HepG2 (cell line): ENCODE measurements around the gene BICRAL. TPM values are rescaled to one million over a fixed set of nuclear protein-coding genes. Genes with fewer than 3 reads are reported as not detected.

Source experiments
- HNF4G ChIP-seq, 2 experiments: sonication (generic) in 1 of 2; formaldehyde crosslinking in 1 of 2; IDR thresholded peaks; 2 replicates each; pipeline versions ENCODE4 v1.4.0 to v1.6.1; 2011 to 2020; ENCODE audit warnings: borderline replicate concordance in 2 of 2, low read depth in 2 of 2, mild to moderate bottlenecking in 2 of 2, low read length in 1 of 2, missing genetic modification reagents in 1 of 2, moderate library complexity in 1 of 2
- KLF11 ChIP-seq: IDR thresholded peaks from 2 replicates; pipeline ENCODE4 v1.6.1; 2016; ENCODE audit warnings: missing compliant biosample characterization
- LCORL ChIP-seq, 2 experiments: fragments of 450-650 bp in 1 of 2; sonication (generic) in 1 of 2; formaldehyde crosslinking in 1 of 2; IDR thresholded peaks; 2 replicates each; pipeline versions ENCODE4 v1.5.0 to v1.6.1; 2017 to 2020; ENCODE audit warnings: antibody characterized with exemption in 1 of 2, missing genetic modification reagents in 1 of 2
- PHF20 ChIP-seq: sonication (generic); formaldehyde crosslinking; IDR thresholded peaks from 2 replicates; pipeline ENCODE4 v1.5.0; 2020; ENCODE audit warnings: mild to moderate bottlenecking, missing genetic modification reagents
- SYNCRIP ChIP-seq: fragments of 200-400 bp; formaldehyde crosslinking; IDR thresholded peaks from 2 replicates; pipeline ENCODE4 v1.6.1; 2018; ENCODE audit warnings: mild to moderate bottlenecking, low read depth, low read length; ENCODE audit not compliant: insufficient read depth
- ZBTB3 ChIP-seq: sonication (generic); formaldehyde crosslinking; IDR thresholded peaks from 2 replicates; pipeline ENCODE4 v1.4.0; 2020; ENCODE audit warnings: low read depth, mild to moderate bottlenecking, moderate library complexity, missing genetic modification reagents, borderline replicate concordance
- ZNF232 ChIP-seq: sonication (generic); formaldehyde crosslinking; IDR thresholded peaks from 2 replicates; pipeline ENCODE4 v1.4.0; 2020; ENCODE audit warnings: missing genetic modification reagents, borderline replicate concordance
- ZNF530 ChIP-seq: sonication (generic); formaldehyde crosslinking; IDR thresholded peaks from 2 replicates; pipeline ENCODE4 v1.5.0; 2020; ENCODE audit warnings: low read depth, mild to moderate bottlenecking, missing genetic modification reagents
- ZNF790 ChIP-seq: sonication (generic); formaldehyde crosslinking; IDR thresholded peaks from 2 replicates; pipeline ENCODE4 v1.8.0; 2022; ENCODE audit warnings: missing genetic modification reagents, mild to moderate bottlenecking, borderline replicate concordance
- polyA plus RNA-seq, 8 experiments: library from polyadenylated mRNA; depleted of rRNA in 3 of 8; stranded (reverse) in 7 of 8; unstranded in 1 of 8; fragments of >200 nt; fragmentation: Illumina TruSeq in 4 of 8; extraction: Trizol in 4 of 8; gene quantifications; 2 replicates each; pipeline versions ENCODE4 v1.2.1 to v1.2.3, GENCODE V29; 2011 to 2016; ENCODE audit warnings: low read depth in 4 of 8, missing spikeins in 1 of 8, mixed read lengths in 1 of 8; ENCODE audit not compliant: insufficient read depth in 1 of 8
- total RNA-seq, 5 experiments: library from RNA; depleted of rRNA; stranded (reverse); fragments of >200 nt; fragmentation: Illumina TruSeq; extraction: Trizol; gene quantifications; 2 replicates each; pipeline ENCODE4 v1.2.3, GENCODE V29; 2016; ENCODE audit warnings: low read depth in 1 of 5
- TF ChIP-seq, protein P1 (sequence below): sonication (generic); formaldehyde crosslinking; conservative IDR thresholded peaks from 2 replicates; pipeline ENCODE4 v1.8.1; 2023; ENCODE audit warnings: missing genetic modification reagents
- TF ChIP-seq, protein P2 (sequence below): sonication (generic); formaldehyde crosslinking; IDR thresholded peaks from 2 replicates; pipeline ENCODE4 v1.4.0; 2020; ENCODE audit warnings: missing genetic modification reagents, borderline replicate concordance
- TF ChIP-seq, protein P3 (sequence below): sonication (generic); formaldehyde crosslinking; IDR thresholded peaks from 2 replicates; pipeline ENCODE4 v1.8.1; 2023; ENCODE audit warnings: mild to moderate bottlenecking, missing genetic modification reagents, borderline replicate concordance
- TF ChIP-seq, protein P4 (sequence below), 2 experiments: sonication (generic) in 1 of 2; formaldehyde crosslinking in 1 of 2; IDR thresholded peaks; 2 replicates each; pipeline versions ENCODE4 v1.4.0 to v1.6.1; 2016 to 2020; ENCODE audit warnings: borderline replicate concordance in 1 of 2, low read depth in 1 of 2, mild to moderate bottlenecking in 1 of 2, missing genetic modification reagents in 1 of 2

The BICRAL gene
- total and polyA plus RNA-seq, 2 of the 13 experiments (the other 11 are each of a cell fraction or from before 2014, with no cell fraction given): 5.0 to 13.5 TPM

DNA sequence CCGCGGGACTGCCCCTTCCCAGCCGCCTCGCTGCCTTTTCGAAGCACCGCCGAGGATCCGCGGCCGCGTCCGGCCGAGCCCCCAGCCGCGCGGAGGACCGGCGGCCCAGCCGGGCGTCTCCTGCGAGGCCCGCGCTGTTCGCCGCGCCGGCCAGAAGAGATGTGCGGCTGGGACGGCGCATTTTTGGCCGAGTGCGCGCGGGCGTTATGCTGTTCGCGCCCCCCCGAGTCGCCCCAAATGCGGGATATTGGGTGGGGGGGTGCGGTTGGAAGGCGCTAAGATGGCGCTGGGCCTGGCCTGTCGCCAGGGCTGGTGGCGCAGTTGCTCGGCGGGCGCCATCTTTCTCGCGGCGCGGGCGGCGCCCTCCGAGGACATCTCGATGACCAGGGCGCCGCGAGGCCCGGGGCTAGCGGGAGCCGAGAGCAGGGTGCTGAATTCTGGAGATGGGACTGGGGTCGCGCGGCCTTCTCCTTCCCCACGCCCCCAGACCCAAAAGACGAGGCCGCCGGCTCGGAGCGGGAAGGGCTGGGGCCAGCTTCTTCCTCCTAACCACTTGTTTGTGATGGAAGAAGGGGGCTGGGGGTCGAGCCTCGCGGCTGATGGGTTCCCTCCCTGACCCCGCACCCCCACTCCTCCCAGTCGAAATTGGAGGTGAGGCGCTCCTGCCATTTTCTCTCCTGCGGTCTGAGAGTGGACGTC, 1.5 kb downstream of the BICRAL start (continued):
- TF ChIP-seq, protein P1, sequence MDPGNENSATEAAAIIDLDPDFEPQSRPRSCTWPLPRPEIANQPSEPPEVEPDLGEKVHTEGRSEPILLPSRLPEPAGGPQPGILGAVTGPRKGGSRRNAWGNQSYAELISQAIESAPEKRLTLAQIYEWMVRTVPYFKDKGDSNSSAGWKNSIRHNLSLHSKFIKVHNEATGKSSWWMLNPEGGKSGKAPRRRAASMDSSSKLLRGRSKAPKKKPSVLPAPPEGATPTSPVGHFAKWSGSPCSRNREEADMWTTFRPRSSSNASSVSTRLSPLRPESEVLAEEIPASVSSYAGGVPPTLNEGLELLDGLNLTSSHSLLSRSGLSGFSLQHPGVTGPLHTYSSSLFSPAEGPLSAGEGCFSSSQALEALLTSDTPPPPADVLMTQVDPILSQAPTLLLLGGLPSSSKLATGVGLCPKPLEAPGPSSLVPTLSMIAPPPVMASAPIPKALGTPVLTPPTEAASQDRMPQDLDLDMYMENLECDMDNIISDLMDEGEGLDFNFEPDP (CRISPR knock-in tag): no peak
- TF ChIP-seq ZBTB3 (CRISPR knock-in tag) (no peak), SYNCRIP (no peak), LCORL (IDR thresholded peaks at IDR 0.05) (no peak), LCORL (CRISPR knock-in tag; IDR thresholded peaks at IDR 0.05) (0 out of 2 replicates have a peak, but pooled peaks have one; percentile 55), KLF11 (CRISPR knock-in tag) (0 out of 2 replicates have a peak, but pooled peaks have one; percentile 46), HNF4G (IDR thresholded peaks at IDR 0.05; ENCODE audit: borderline replicate concordance, low read depth, low read length) (no peak), HNF4G (CRISPR knock-in tag; IDR thresholded peaks at IDR 0.05; ENCODE audit: borderline replicate concordance, low read depth) (no peak; the same call in 1 of the 2 replicates), ZNF790 (CRISPR knock-in tag) (peak; percentile 84; the same call in 1 of the 2 replicates), ZNF530 (no peak), PHF20 (CRISPR knock-in tag) (peak; percentile 10), ZNF232 (peak; percentile 77)
- TF ChIP-seq, protein P2, sequence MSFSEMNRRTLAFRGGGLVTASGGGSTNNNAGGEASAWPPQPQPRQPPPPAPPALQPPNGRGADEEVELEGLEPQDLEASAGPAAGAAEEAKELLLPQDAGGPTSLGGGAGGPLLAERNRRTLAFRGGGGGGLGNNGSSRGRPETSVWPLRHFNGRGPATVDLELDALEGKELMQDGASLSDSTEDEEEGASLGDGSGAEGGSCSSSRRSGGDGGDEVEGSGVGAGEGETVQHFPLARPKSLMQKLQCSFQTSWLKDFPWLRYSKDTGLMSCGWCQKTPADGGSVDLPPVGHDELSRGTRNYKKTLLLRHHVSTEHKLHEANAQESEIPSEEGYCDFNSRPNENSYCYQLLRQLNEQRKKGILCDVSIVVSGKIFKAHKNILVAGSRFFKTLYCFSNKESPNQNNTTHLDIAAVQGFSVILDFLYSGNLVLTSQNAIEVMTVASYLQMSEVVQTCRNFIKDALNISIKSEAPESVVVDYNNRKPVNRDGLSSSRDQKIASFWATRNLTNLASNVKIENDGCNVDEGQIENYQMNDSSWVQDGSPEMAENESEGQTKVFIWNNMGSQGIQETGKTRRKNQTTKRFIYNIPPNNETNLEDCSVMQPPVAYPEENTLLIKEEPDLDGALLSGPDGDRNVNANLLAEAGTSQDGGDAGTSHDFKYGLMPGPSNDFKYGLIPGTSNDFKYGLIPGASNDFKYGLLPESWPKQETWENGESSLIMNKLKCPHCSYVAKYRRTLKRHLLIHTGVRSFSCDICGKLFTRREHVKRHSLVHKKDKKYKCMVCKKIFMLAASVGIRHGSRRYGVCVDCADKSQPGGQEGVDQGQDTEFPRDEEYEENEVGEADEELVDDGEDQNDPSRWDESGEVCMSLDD (CRISPR knock-in tag): peak; percentile 95
- TF ChIP-seq, protein P3, sequence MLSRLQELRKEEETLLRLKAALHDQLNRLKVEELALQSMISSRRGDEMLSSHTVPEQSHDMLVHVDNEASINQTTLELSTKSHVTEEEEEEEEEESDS (CRISPR knock-in tag): no peak; the same call in 1 of the 2 replicates
- TF ChIP-seq, protein P4, sequence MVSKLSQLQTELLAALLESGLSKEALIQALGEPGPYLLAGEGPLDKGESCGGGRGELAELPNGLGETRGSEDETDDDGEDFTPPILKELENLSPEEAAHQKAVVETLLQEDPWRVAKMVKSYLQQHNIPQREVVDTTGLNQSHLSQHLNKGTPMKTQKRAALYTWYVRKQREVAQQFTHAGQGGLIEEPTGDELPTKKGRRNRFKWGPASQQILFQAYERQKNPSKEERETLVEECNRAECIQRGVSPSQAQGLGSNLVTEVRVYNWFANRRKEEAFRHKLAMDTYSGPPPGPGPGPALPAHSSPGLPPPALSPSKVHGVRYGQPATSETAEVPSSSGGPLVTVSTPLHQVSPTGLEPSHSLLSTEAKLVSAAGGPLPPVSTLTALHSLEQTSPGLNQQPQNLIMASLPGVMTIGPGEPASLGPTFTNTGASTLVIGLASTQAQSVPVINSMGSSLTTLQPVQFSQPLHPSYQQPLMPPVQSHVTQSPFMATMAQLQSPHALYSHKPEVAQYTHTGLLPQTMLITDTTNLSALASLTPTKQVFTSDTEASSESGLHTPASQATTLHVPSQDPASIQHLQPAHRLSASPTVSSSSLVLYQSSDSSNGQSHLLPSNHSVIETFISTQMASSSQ (IDR thresholded peaks at IDR 0.05; ENCODE audit: low read depth): no peak
- TF ChIP-seq, protein P4 (CRISPR knock-in tag; IDR thresholded peaks at IDR 0.05; ENCODE audit: borderline replicate concordance): peak; percentile 75
